Large intestine (tissue), 12 donors: ENCODE measurements around the gene ZBBX. TPM values are rescaled to one million over a fixed set of nuclear protein-coding genes. Genes with fewer than 3 reads are reported as not detected.
"Not testable (repeated sequence)": the region's sequence is repeated elsewhere in the genome, so short reads cannot be mapped to it uniquely, and the experiment has no call there.

Experiments
- DNase-seq, 2 donors: peaks; one replicate each; pipeline versions ENCODE4 v3.0.0 to v3.0.0-alpha.2; 2013
- H3K27ac ChIP-seq: one replicate; pipeline ENCODE4 v1.5.1; 2013; ENCODE audit warnings: low read length
- H3K27me3 ChIP-seq: 2 replicates; pipeline ENCODE4 v1.6.1; 2013; ENCODE audit warnings: low read length; ENCODE audit not compliant: control insufficient read depth, insufficient read depth
- H3K36me3 ChIP-seq: 2 replicates; pipeline ENCODE4 v1.6.1; 2013; ENCODE audit warnings: low read length; ENCODE audit not compliant: control insufficient read depth, insufficient read depth
- H3K4me1 ChIP-seq: one replicate; pipeline ENCODE4 v1.6.1; 2013; ENCODE audit warnings: low read length; ENCODE audit not compliant: control insufficient read depth, insufficient read depth
- H3K4me3 ChIP-seq: one replicate; pipeline ENCODE4 v1.5.1; 2013; ENCODE audit warnings: low read length
- H3K9me3 ChIP-seq: one replicate; pipeline ENCODE4 v1.6.1; 2013; ENCODE audit warnings: mild to moderate bottlenecking, low read depth, low read length, moderate library complexity; ENCODE audit not compliant: control insufficient read depth
- WGBS: methylation state at CpG from one replicate; pipeline ENCODE4 v1.1.5; 2013; ENCODE audit warnings: low lambda C conversion rate; ENCODE audit not compliant: insufficient coverage; 5-methylcytosine and 5-hydroxymethylcytosine counted together
- long read RNA-seq, 11 donors: transcript quantifications; one replicate each; lab custom pipeline, GENCODE V29; 2026
- polyA plus RNA-seq: library from polyadenylated mRNA; unstranded; fragments of 120-200 nt; gene quantifications from one replicate; pipeline ENCODE4 v1.2.1, GENCODE V29; 2013

ZBBX gene
- 0.24 TPM for polyA plus RNA-seq
- long read RNA-seq, donor 1, result 0 reads
- long read RNA-seq, donor 2, result 0 reads
- long read RNA-seq, donor 3, result 0 reads
- long read RNA-seq, donor 4, result 0 reads
- long read RNA-seq, donor 5, result 0 reads
- long read RNA-seq, donor 6, result 0 reads
- long read RNA-seq, donor 7, result 0 reads
- long read RNA-seq, donor 8, result 0 reads
- long read RNA-seq, donor 9, result 0 reads
- long read RNA-seq, donor 10, result 0 reads
- long read RNA-seq, donor 11, result 0 reads

DNA sequence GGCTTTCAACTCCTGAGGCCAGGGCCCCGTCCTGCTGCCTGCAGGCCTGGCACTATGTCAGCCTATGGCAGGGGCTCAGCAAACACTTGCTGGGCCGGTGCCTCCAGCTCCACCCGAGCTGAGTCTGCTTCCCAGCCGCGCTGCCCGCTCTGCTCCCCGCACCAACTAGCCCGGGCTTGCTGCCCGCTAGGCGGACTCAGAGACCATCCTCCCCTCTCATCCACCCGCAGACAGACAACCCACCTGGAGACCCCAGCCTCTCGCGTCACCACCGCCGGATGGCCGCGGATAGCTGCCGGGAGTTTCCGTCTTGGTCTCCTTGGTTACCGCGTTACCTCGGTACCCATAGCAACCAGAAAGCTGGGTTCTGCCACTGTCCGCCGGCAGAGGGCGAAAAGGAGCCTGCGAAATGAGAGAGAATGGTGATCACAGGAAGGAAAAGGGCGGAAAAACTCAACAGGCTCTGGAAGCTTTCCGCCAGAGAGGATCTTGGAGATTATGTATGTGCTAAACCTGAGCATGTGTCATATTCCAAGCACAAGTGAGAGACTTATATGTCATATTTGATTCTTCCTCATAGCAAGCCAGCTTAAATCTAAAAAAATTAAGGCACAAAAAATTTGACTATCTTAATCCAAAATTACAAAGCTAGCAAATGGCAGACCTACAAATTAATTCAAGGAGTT lies at the start of gene ZBBX:
TSS of gene ZBBX (minus strand) at position 294 of the 686 bp plus-strand sequence. CDS start 7,396 bp downstream, outside the sequence.
- peaks cover 2% of the 10 kb centered on the region for H3K27me3 ChIP-seq
- WGBS, result no CpG with 5 or more reads among the region's 28 CpGs
- no peaks in the 10 kb centered on the region for H3K36me3 ChIP-seq
- H3K4me1 ChIP-seq, result no peaks in the 10 kb centered on the region
- peak; percentile 83 for DNase-seq
- peak within 1 kb of the TSS; percentile 16 for H3K4me3 ChIP-seq
- no peak within 1 kb of the TSS for H3K27ac ChIP-seq
- H3K9me3 ChIP-seq, result no peaks in the 10 kb centered on the region

DNA sequence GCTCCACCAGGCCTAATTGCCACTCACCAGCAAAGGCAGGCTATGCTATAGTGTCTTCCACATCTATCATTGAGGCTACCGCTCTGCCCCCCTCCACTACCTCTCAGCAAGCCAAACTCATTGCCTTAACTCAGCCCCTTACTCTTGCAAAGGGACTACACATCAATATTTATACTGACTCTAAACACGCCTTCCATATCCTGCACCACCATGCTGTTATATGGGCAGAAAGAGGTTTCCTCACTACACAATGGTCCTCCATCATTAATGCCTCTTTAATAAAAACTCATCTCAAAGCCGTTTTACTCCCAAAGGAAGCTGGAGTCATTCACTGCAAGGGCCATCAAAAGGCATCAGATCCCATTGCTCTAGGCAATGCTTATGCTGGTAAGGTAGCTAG lies 46.9 kb upstream of the ZBBX start:
- H3K4me3 ChIP-seq, H3K4me1 ChIP-seq, DNase-seq, H3K27me3 ChIP-seq, H3K36me3 ChIP-seq, H3K9me3 ChIP-seq, H3K27ac ChIP-seq: not testable (repeated sequence)
- no CpG with 5 or more reads among the region's 3 CpGs for WGBS

- H3K27ac ChIP-seq, H3K27me3 ChIP-seq, DNase-seq, H3K9me3 ChIP-seq, H3K4me3 ChIP-seq, H3K36me3 ChIP-seq, H3K4me1 ChIP-seq: not testable (repeated sequence)
- 80% methylated on average over 1 of the region's 4 CpGs for WGBS
Observed at GRCh38 chr3:167422396-167422795, 42.3 kb upstream of the ZBBX start.

DNA sequence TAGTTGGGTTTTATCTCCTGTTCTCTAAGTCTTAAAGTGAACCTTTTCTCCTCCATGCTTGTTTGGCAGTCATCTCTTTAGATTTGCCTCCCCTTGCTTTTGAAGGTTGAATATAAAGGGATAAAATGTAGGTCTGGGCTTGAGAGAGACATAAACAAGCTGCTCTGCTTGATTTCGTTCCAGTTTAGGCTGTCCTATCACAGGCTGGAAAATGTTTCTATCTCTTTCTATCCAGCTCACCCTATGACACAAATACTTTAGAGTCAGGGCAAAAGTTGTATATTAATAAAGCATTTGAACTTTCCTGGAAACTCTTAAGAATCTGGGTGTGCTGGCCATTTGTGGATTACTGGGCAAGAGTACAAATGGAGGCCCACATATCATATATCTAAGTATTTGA lies 29.5 kb upstream of the ZBBX start:
- Histone ChIP-seq H3K4me3 (no peak overlapping the region), H3K9me3 (no peaks in the 10 kb centered on the region), H3K4me1 (no peaks in the 10 kb centered on the region), H3K27ac (no peak overlapping the region), H3K36me3 (no peaks in the 10 kb centered on the region), H3K27me3 (no peaks in the 10 kb centered on the region)
- 80% methylated on average over 1 of the region's 1 CpG for WGBS
- DNase-seq, result no peak

DNA sequence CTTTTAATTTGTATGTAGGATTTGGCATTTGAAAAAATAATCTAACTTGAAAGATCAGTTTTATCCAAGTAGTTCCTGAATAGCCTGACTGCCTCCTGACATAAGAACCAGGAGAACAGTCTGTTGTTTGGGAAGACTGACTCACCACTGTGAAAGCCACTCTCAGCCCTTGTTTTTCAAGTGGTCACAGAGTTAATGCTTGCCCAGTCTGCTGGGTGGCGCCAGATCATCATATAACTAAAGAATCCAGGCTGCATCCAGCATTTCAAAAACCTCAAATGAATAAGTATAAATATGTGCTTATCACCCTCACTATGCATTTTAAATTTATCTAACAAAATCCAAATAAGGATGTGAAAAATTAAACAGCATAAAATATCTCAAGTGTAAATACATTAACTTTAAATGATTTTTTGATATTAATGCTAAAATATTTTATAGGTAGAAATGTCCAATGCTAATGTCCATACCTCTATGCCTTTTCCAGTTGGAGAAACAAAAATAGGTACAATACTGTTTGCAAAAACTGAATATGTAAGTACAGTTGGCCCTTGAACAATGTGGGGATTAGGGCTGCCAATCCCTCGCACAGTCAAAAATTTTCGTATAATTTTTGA lies 26.9 kb upstream of the ZBBX start:
- Histone ChIP-seq H3K27me3 (no peaks in the 10 kb centered on the region), H3K36me3 (no peaks in the 10 kb centered on the region), H3K4me1 (no peaks in the 10 kb centered on the region), H3K27ac (no peak overlapping the region), H3K9me3 (no peaks in the 10 kb centered on the region), H3K4me3 (no peak overlapping the region)
- 100% methylated on average over 2 of the region's 3 CpGs for WGBS
- peak; percentile 9 to 12 for DNase-seq

DNA sequence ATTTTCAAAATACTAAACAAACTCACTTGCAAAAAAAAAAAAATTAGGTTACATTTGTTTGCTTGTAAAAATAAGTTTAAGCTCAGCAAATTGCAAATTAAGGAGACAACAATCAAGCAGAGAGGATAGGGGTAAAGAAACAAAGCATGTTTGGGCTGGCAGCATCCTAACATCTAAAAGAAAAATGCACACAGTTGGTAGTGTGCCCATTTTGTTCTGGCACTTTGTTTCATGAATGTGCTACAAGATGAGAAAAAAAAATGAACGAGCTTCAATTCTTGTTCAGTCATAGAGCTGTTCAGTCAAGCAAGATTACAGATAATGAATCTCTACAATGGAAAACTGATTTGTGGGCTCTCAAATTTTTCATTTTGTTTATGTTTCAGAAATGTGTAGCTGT lies 17.7 kb upstream of the ZBBX start:
- H3K27ac ChIP-seq, result no peak overlapping the region
- H3K4me1 ChIP-seq, result no peaks in the 10 kb centered on the region
- H3K36me3 ChIP-seq, result no peaks in the 10 kb centered on the region
- DNase-seq, result no peak
- 57% methylated on average over 1 of the region's 1 CpG for WGBS
- no peak overlapping the region for H3K4me3 ChIP-seq
- H3K27me3 ChIP-seq, result no peaks in the 10 kb centered on the region
- H3K9me3 ChIP-seq, result no peaks in the 10 kb centered on the region

- Histone ChIP-seq H3K4me3 (no peak overlapping the region), H3K36me3 (no peaks in the 10 kb centered on the region), H3K27ac (no peak overlapping the region), H3K9me3 (no peaks in the 10 kb centered on the region), H3K4me1 (no peaks in the 10 kb centered on the region), H3K27me3 (no peaks in the 10 kb centered on the region)
- WGBS, result no CpG with 5 or more reads among the region's 2 CpGs
- no peak for DNase-seq
Observed at GRCh38 chr3:167396075-167396474, 16.0 kb upstream of the ZBBX start.

- no peaks in the 10 kb centered on the region for H3K4me1 ChIP-seq
- H3K27ac ChIP-seq, result no peak overlapping the region
- DNase-seq, result no peak
- H3K36me3 ChIP-seq, result no peaks in the 10 kb centered on the region
- WGBS, result 45% methylated on average over 2 of the region's 2 CpGs
- no peaks in the 10 kb centered on the region for H3K9me3 ChIP-seq
- H3K27me3 ChIP-seq, result no peaks in the 10 kb centered on the region
- H3K4me3 ChIP-seq, result no peak overlapping the region
Observed at GRCh38 chr3:167394003-167394402, 13.9 kb upstream of the ZBBX start.

GRCh38 chr3:167382155-167382554 lies 2.1 kb upstream of the ZBBX start:
- no CpG with 5 or more reads among the region's 3 CpGs for WGBS
- Histone ChIP-seq H3K4me3 (no peak overlapping the region), H3K27me3 (peaks cover 2% of the 10 kb centered on the region), H3K36me3 (no peaks in the 10 kb centered on the region), H3K9me3 (no peaks in the 10 kb centered on the region), H3K27ac (no peak overlapping the region), H3K4me1 (no peaks in the 10 kb centered on the region)
- DNase-seq, result no peak

DNA sequence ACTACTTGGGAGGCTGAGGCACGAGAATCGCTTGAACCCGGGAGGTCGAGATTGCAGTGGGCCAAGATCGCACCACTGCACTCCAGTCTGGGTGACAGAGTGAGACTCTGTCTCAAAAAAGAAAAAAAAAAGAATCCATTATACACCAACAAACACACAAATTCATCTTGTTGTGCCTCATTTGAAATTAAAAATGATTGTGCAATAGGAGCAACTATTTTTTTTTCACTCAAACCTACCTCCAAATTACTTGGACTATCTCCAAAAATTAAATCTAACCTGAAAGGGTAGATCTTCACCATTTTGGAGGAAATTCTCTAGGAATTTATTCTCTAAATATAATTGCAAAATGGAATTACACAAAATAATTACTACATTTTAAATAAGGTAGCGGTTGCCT lies 4.6 kb downstream of the ZBBX start:
- no peak for DNase-seq
- peaks cover 2% of the 10 kb centered on the region for H3K27me3 ChIP-seq
- no peaks in the 10 kb centered on the region for H3K9me3 ChIP-seq
- H3K4me1 ChIP-seq, result no peaks in the 10 kb centered on the region
- no peak overlapping the region for H3K27ac ChIP-seq
- H3K36me3 ChIP-seq, result no peaks in the 10 kb centered on the region
- 83% methylated on average over 1 of the region's 6 CpGs for WGBS
- H3K4me3 ChIP-seq, result no peak overlapping the region
